ENCODE measurements around the gene E2F6. TPM values are rescaled to one million over a fixed set of nuclear protein-coding genes. Genes with fewer than 3 reads are reported as not detected.
A peak's percentile ranks its signal among the peaks of the same experiment; 100 is the strongest.

The E2F6 gene
- total and polyA plus RNA-seq, 2 of the 13 experiments (the other 11 are each of a cell fraction or from before 2014, with no cell fraction given), result 27.3 to 36.0 TPM

DNA sequence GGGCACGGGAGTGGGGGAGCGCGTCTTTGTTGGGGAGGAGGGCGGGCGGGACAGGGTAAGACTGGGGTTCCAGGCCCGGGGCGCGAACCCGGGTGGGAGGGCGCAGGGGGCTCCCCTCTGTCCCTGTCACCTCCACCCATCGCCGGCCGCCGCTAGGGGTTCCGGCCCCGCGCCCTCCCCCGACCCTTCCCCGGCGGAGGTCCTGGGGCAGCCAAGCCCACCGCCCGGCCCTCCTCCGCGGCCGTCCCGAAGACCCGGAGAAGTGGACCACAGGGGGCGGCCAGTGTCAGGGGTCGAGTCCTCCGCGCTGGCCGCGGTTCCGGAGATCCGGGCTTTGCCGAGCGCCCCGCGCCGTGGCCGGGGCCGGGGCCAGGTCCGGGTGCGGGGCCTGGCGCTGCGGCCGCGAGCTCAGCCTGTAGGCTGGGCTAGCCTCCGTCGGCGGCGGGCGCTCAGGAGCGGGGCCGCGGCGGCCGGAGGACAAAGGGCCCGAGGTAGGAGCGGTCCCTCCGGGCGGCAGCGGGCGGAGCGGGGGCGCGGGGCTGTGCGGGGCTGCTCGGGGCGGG is 16.6 kb upstream of the E2F6 start (continued):
- TF ChIP-seq DMTF1 (CRISPR knock-in tag; IDR thresholded peaks at IDR 0.05) (no peak), RORA (CRISPR knock-in tag; IDR thresholded peaks at IDR 0.05) (no peak), PBX2 (CRISPR knock-in tag; IDR thresholded peaks at IDR 0.05) (no peak), ZNF629 (CRISPR knock-in tag; conservative IDR thresholded peaks at IDR 0.05) (no peak), ZNF10 (CRISPR knock-in tag; IDR thresholded peaks at IDR 0.05; ENCODE audit: borderline replicate concordance, low read depth) (no peak), ZBTB34 (CRISPR knock-in tag; IDR thresholded peaks at IDR 0.05) (no peak), HDAC2 (CRISPR knock-in tag; IDR thresholded peaks at IDR 0.05) (no peak), CBFB (CRISPR knock-in tag; IDR thresholded peaks at IDR 0.05) (peak; percentile 28; the same call in 1 of the 2 replicates), ZNF292 (CRISPR knock-in tag; IDR thresholded peaks at IDR 0.05; ENCODE audit: borderline replicate concordance, low read depth) (no peak), EED (CRISPR knock-in tag; IDR thresholded peaks at IDR 0.05) (no peak), ELF3 (CRISPR knock-in tag; IDR thresholded peaks at IDR 0.05) (0 out of 2 replicates have a peak, but pooled peaks have one; percentile 23), KMT2A (CRISPR knock-in tag; IDR thresholded peaks at IDR 0.05) (peak; percentile 15; the same call in 1 of the 2 replicates), ZEB1 (IDR thresholded peaks at IDR 0.05; ENCODE audit: insufficient replicate concordance, low read depth) (no peak), FOXK1 (CRISPR knock-in tag; IDR thresholded peaks at IDR 0.05; ENCODE audit: borderline replicate concordance, low read depth) (no peak), ZNF224 (CRISPR knock-in tag; IDR thresholded peaks at IDR 0.05) (no peak), ZNF615 (CRISPR knock-in tag; IDR thresholded peaks at IDR 0.05; ENCODE audit: borderline replicate concordance) (no peak), SIN3A (IDR thresholded peaks at IDR 0.05; ENCODE audit: borderline replicate concordance, low read depth, low read length) (peak; percentile 62; the same call in 1 of the 2 replicates), THAP8 (CRISPR knock-in tag; IDR thresholded peaks at IDR 0.05; ENCODE audit: borderline replicate concordance) (no peak), SSRP1 (CRISPR knock-in tag; IDR thresholded peaks at IDR 0.05) (no peak), YEATS4 (CRISPR knock-in tag; IDR thresholded peaks at IDR 0.05; ENCODE audit: borderline replicate concordance) (no peak; the same call in 1 of the 2 replicates), ZNF558 (CRISPR knock-in tag; IDR thresholded peaks at IDR 0.05; ENCODE audit: borderline replicate concordance) (no peak), DNMT3B (CRISPR knock-in tag; conservative IDR thresholded peaks at IDR 0.05) (no peak)
- TF ChIP-seq, protein P1, sequence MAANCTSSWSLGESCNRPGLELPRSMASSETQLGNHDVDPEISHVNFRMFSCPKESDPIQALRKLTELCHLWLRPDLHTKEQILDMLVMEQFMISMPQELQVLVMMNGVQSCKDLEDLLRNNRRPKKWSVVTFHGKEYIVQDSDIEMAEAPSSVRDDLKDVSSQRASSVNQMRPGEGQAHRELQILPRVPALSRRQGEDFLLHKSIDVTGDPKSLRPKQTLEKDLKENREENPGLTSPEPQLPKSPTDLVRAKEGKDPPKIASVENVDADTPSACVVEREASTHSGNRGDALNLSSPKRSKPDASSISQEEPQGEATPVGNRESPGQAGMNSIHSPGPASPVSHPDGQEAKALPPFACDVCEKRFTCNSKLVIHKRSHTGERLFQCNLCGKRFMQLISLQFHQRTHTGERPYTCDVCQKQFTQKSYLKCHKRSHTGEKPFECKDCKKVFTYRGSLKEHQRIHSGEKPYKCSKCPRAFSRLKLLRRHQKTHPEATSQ (CRISPR knock-in tag; IDR thresholded peaks at IDR 0.05; ENCODE audit: borderline replicate concordance), result no peak

Measured in HepG2 (cell line).